ENCODE data around the gene MAP3K10.

- TF ChIP-seq CTCF (IDR thresholded peaks at IDR 0.05) (no peak), POLR2A (IDR thresholded peaks at IDR 0.05) (no peak)
Measured at GRCh38 chr19:40236026-40236355, 44.8 kb downstream of the MAP3K10 start.

Measured in adrenal gland (tissue), 5 donors.